PC-3 (cell line): Measurements from ENCODE around the gene TYW3. TPM values are rescaled to one million over a fixed set of nuclear protein-coding genes. Genes with fewer than 3 reads are reported as not detected.

Source experiments
- ATAC-seq: fragments of 200-7000 bp; cut with Tn5 transposase; 2 replicates; pipeline ENCODE4 v1.9.1; 2020; ENCODE audit warnings: mild to moderate bottlenecking, moderate library complexity
- BruUV-seq: library from RNA; stranded (reverse); fragments of 400-500 nt; replicated peaks from 2 replicates; lab custom pipeline; 2021; lab: Mats Ljungman, UMichigan
- CTCF ChIA-PET: fragments of 300-600 bp; sonication (Branson Sonifier 250); formaldehyde crosslinking; loops from one replicate; lab custom pipeline; 2022; ENCODE audit warnings: antibody characterized with exemption; lab: Charles Lee
- POLR2A ChIA-PET: fragments of 300-600 bp; sonication (Branson Sonifier 250); formaldehyde crosslinking; loops from one replicate; lab custom pipeline; 2022; ENCODE audit warnings: antibody characterized with exemption; ENCODE audit not compliant: unreplicated experiment; lab: Charles Lee
- DNase-seq: peaks from one replicate; pipeline ENCODE4 v3.0.0-alpha.2; 2015
- H2AFZ ChIP-seq: fragments of 300-600 bp; sonication (generic); 2 replicates; pipeline ENCODE4 v1.6.0; 2016; ENCODE audit warnings: antibody characterized with exemption, low read length
- H3F3A ChIP-seq: fragments of 300-600 bp; sonication (generic); one replicate; pipeline ENCODE4 v1.6.0; 2017; ENCODE audit warnings: antibody characterized with exemption, low read length, control low read depth, mild to moderate bottlenecking; ENCODE audit not compliant: unreplicated experiment
- H3K27ac ChIP-seq: fragments of 300-600 bp; sonication (generic); 2 replicates; pipeline ENCODE4 v1.5.1; 2016; ENCODE audit warnings: mild to moderate bottlenecking, low read length
- H3K27me3 ChIP-seq: fragments of 300-600 bp; sonication (generic); 2 replicates; pipeline ENCODE4 v1.6.1; 2016; ENCODE audit warnings: low read length, mixed read lengths
- H3K36me3 ChIP-seq: fragments of 300-600 bp; sonication (generic); 2 replicates; pipeline ENCODE4 v1.6.1; 2016; ENCODE audit warnings: low read depth, mixed run types, low read length, mixed read lengths
- H3K4me1 ChIP-seq: fragments of 300-600 bp; sonication (generic); 2 replicates; pipeline ENCODE4 v1.5.1; 2016; ENCODE audit warnings: low read length; ENCODE audit not compliant: insufficient read depth
- H3K4me2 ChIP-seq: fragments of 300-600 bp; sonication (generic); 2 replicates; pipeline ENCODE4 v1.6.0; 2016; ENCODE audit warnings: low read length
- H3K4me3 ChIP-seq: fragments of 300-600 bp; sonication (generic); 2 replicates; pipeline ENCODE4 v1.5.1; 2016; ENCODE audit warnings: mild to moderate bottlenecking, low read length, mixed read lengths
- H3K79me2 ChIP-seq: fragments of 300-600 bp; sonication (generic); 2 replicates; pipeline ENCODE4 v1.6.1; 2017; ENCODE audit warnings: low read length, mixed read lengths
- H3K9ac ChIP-seq: fragments of 300-600 bp; sonication (generic); 2 replicates; pipeline ENCODE4 v1.6.0; 2016; ENCODE audit warnings: mild to moderate bottlenecking, low read length
- H3K9me2 ChIP-seq: fragments of 300-600 bp; sonication (generic); replicated peaks from 2 replicates; pipeline ENCODE4 v1.6.1; 2016; ENCODE audit warnings: mixed run types, low read length, mixed read lengths
- H3K9me3 ChIP-seq: fragments of 300-600 bp; sonication (generic); 2 replicates; pipeline ENCODE4 v1.6.1; 2016; ENCODE audit warnings: low read length, mixed read lengths
- H4K20me1 ChIP-seq: fragments of 300-600 bp; sonication (generic); 2 replicates; pipeline ENCODE4 v1.6.1; 2016; ENCODE audit warnings: low read length, mixed read lengths
- CTCF ChIP-seq: fragments of 300-600 bp; sonication (generic); conservative IDR thresholded peaks from 2 replicates; pipeline ENCODE4 v1.5.1; 2017; ENCODE audit warnings: antibody characterized with exemption, low read depth, mild to moderate bottlenecking, low read length
- EZH2 ChIP-seq: fragments of 300-600 bp; sonication (generic); IDR thresholded peaks from one replicate; pipeline ENCODE4 v1.6.1; 2017; ENCODE audit warnings: antibody characterized with exemption, mild to moderate bottlenecking, low read length; ENCODE audit not compliant: unreplicated experiment
- EZH2phosphoT487 ChIP-seq: fragments of 300-600 bp; sonication (generic); IDR thresholded peaks from 2 replicates; pipeline ENCODE4 v1.6.1; 2018; ENCODE audit warnings: mild to moderate bottlenecking, antibody characterized with exemption, low read length, borderline replicate concordance
- intact Hi-C: fragments of 100-400 bp; cut with micrococcal nuclease; formaldehyde crosslinking; loops from 2 replicates; pipeline ENCODE4 v1.9.0; 2023
- total RNA-seq: library from RNA; depleted of rRNA; stranded (reverse); fragments of >200 nt; gene quantifications from 2 replicates; pipeline ENCODE4 v1.2.3, GENCODE V29; 2014

The TYW3 gene
- total RNA-seq, 1 experiment from 2014 or later: 21.2 TPM

GRCh38 chr1:74686928-74687327 lies 46.0 kb upstream of the TYW3 start:
- POLR2A ChIA-PET: no interaction called here
- H3K4me2 ChIP-seq: no peak overlapping the region
- H3K36me3 ChIP-seq: no peaks in the 10 kb centered on the region
- no peak overlapping the region for H2AFZ ChIP-seq
- no peaks in the 10 kb centered on the region for H3K9me2 ChIP-seq
- no peaks in the 10 kb centered on the region for H3K27me3 ChIP-seq
- intact Hi-C loops: no loop called here
- ATAC-seq (no peak), DNase-seq (no peak)
- no peaks in the 10 kb centered on the region for H3K9me3 ChIP-seq
- BruUV-seq: no TSS peak
- no peak overlapping the region for H3K27ac ChIP-seq
- H3K79me2 ChIP-seq: no peaks in the 10 kb centered on the region
- H3K4me1 ChIP-seq: peaks cover 16% of the 10 kb centered on the region
- no peaks in the 10 kb centered on the region for H4K20me1 ChIP-seq
- TF ChIP-seq CTCF (no peak), EZH2phosphoT487 (no peak)
- H3K4me3 ChIP-seq: no peak overlapping the region
- no peaks in the 10 kb centered on the region for H3F3A ChIP-seq
- CTCF ChIA-PET: no interaction called here
- H3K9ac ChIP-seq: no peak overlapping the region

- intact Hi-C loops: loop anchor here (2.0 to 5.0 kb wide), 4 partner anchors 185 to 847 kb away; partner anchors contain the start of genes FPGT and LRRIQ3
- peak overlapping the region; percentile 69 for H2AFZ ChIP-seq
Observed at GRCh38 chr1:74689621-74690363, 43.2 kb upstream of the TYW3 start.

More at GRCh38 chr1:74689621-74690363, 43.2 kb upstream of the TYW3 start:
- Histone ChIP-seq H3K9me2 (no peaks in the 10 kb centered on the region), H3K9me3 (no peaks in the 10 kb centered on the region), H4K20me1 (no peaks in the 10 kb centered on the region), H3K4me3 (no peak overlapping the region), H3K36me3 (no peaks in the 10 kb centered on the region), H3F3A (no peaks in the 10 kb centered on the region), H3K4me1 (peaks cover 37% of the 10 kb centered on the region), H3K9ac (no peak overlapping the region), H3K4me2 (peak overlapping the region; percentile 61), H3K79me2 (no peaks in the 10 kb centered on the region), H3K27me3 (no peaks in the 10 kb centered on the region), H3K27ac (0 out of 2 replicates have a peak overlapping the region, but pooled peaks have one; percentile 12)
- ATAC-seq (peak; percentile 23; the same call in 1 of the 2 replicates), DNase-seq (peak; percentile 87)
- ChIA-PET CTCF (interaction anchor here (0.5 to 0.7 kb wide), 5 partner anchors 96 to 1233 kb away, joined by 3 to 4 read pairs (median 3); no protein-coding TSS in a partner anchor), POLR2A (interaction anchor here (0.6 kb wide), 1 partner anchor 187 kb away, joined by 3 read pairs; no protein-coding TSS in a partner anchor)
- TF ChIP-seq EZH2 (no peak), CTCF (peak; percentile 95)
- no TSS peak for BruUV-seq
